Activated naive CD4-positive, alpha-beta T cell treated with anti-CD3 and anti-CD28 coated beads, Interleukin-2, amount 50 U/mL, for 24 hours (primary cell): ENCODE measurements around the gene KRT3.

ENCODE experiments used
- H3K27ac Mint-ChIP-seq: one replicate; pipeline ENCODE4 v1.8.0; 2021; ENCODE audit warnings: mild to moderate bottlenecking, mixed read lengths
- H3K27me3 Mint-ChIP-seq: one replicate; pipeline ENCODE4 v1.8.0; 2021; ENCODE audit warnings: mixed read lengths
- H3K36me3 Mint-ChIP-seq: one replicate; pipeline ENCODE4 v1.8.0; 2021; ENCODE audit warnings: mixed read lengths
- H3K4me1 Mint-ChIP-seq: one replicate; pipeline ENCODE4 v1.8.0; 2021; ENCODE audit warnings: mixed read lengths
- H3K4me3 Mint-ChIP-seq: one replicate; pipeline ENCODE4 v1.8.0; 2021; ENCODE audit warnings: mild to moderate bottlenecking, mixed read lengths
- H3K9me3 Mint-ChIP-seq: one replicate; pipeline ENCODE4 v1.8.0; 2021; ENCODE audit warnings: mixed read lengths

The KRT3 gene

DNA sequence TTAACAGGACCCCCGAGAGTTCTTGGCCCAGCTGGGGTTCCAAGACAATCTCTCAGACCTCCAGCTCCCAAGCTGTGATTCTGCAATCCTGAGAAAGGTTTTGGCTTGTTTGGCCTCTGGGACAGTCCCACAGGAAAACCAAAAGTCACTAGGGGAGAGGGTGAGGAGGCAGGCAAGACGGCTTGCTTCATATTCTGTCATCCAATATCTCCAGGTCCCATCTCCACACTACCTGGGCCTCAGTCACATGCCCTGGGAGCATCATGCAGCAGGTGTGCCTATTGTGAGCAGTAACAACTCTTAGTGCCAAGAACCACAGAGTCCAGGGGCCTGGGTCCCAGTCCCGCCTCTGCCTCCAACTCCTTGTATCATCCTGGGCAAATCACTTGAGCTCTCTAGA is 36.5 kb upstream of the KRT3 start:
- H3K27me3 Mint-ChIP-seq, result no peaks in the 10 kb centered on the region
- no peaks in the 10 kb centered on the region for H3K36me3 Mint-ChIP-seq

DNA sequence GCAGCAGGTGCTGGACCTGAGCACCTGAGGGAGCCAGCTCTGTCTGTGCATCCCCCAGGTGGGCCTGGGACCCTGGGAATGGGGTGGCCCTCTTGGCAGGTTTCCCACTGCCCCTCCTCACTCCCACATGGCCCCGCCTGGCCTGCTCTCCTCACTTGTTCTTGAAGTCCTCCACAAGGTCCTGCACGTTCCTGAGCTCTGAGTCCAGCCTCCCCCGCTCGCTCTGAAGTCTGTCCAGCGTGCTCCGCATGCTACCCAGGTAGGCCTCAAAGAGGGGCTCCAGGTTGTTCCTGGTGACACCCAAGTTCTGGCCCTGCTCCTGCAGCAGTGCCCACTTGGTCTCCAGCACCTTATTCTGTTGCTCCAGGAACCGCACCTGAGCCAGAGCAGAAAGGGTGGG is 35.3 kb upstream of the KRT3 start:
- no peak overlapping the region for H3K27ac Mint-ChIP-seq
- no peaks in the 10 kb centered on the region for H3K9me3 Mint-ChIP-seq
- H3K36me3 Mint-ChIP-seq, result no peaks in the 10 kb centered on the region
- no peaks in the 10 kb centered on the region for H3K27me3 Mint-ChIP-seq
- no peak overlapping the region for H3K4me3 Mint-ChIP-seq
- peaks cover 27% of the 10 kb centered on the region for H3K4me1 Mint-ChIP-seq

More for the DNA sequence above, 36.5 kb upstream of the KRT3 start:
- Mint-ChIP-seq H3K9me3 (no peaks in the 10 kb centered on the region), H3K27ac (no peak overlapping the region), H3K4me1 (peaks cover 39% of the 10 kb centered on the region), H3K4me3 (no peak overlapping the region)

DNA sequence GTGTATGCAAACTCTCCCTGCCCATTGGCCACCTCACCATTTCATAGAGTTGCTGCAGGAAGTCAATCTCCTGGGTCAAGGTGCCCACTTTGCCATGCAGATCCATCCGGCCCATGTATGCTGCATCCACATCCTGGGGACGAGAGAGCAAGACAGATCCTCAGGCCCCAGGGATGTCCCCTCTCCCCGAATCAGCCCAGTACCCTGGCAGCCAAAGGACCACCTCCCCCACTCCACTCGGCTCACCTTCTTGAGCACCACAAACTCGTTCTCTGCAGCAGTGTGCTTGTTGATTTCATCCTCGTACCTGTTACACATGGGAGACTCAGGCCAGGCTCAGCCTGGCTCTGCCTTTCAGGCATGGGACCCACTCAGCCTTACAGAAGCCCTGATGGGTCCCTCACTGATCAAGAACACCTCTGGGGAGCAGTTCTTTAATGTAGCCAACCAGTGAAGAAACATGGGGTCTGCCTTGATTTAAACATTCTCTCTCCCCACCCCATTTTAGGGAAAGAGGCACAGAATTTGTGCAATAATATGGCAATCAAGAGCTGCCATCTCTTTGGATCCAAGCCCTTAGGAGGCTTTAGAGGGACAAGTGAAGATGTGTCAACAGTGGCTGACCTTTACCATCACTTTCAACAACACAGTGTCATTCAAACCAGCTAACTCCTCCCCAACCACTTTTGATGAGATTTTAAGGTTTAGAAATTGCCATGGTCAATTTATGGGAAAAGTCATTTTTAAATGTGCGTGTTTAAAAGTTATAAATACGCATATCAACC is 34.3 kb upstream of the KRT3 start:
- H3K27me3 Mint-ChIP-seq, result no peaks in the 10 kb centered on the region
- H3K4me3 Mint-ChIP-seq, result no peak overlapping the region
- H3K9me3 Mint-ChIP-seq, result no peaks in the 10 kb centered on the region
- no peak overlapping the region for H3K27ac Mint-ChIP-seq
- H3K4me1 Mint-ChIP-seq, result peaks cover 16% of the 10 kb centered on the region
- no peaks in the 10 kb centered on the region for H3K36me3 Mint-ChIP-seq

DNA sequence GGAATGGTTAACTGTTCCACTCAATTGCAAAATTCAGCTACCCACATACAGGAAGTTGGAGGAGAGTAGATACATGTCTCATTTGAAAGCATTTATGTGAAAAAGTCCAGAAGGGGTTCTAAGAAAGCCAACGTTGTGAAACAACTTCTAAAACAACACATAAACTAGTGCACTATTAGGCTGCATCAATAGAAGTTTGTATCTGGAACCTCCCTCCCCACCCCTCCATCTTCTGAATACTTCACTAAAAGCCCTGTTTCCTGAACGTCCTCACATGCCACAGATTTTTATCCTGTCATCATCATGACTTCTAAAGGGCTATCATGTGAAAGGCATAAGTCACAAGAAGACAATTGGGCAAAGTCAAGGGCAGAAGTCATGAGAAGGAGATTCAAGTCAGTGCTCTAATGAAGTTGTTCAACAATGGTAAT is 32.7 kb upstream of the KRT3 start:
- Mint-ChIP-seq H3K9me3 (no peaks in the 10 kb centered on the region), H3K27me3 (no peaks in the 10 kb centered on the region), H3K36me3 (no peaks in the 10 kb centered on the region), H3K4me1 (peaks cover 15% of the 10 kb centered on the region), H3K27ac (no peak overlapping the region), H3K4me3 (no peak overlapping the region)

DNA sequence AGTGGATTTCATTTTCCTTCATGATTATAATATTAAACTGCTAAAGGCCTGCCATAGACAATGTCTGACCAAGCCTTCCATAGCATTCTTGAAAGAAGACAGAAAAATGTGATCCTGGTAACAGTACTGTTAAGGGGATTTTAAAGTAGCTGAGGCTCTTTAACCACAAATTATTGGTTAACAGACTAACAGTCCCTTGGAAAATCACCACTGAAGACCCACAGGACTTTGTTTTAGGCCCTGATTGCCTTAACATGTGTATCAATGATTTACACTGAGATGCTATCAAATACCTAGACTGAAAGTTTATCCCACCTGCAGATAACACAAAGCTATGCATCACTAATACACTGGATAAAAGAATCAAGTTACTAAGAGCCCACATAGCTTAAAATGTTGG is 32.2 kb upstream of the KRT3 start:
- Mint-ChIP-seq H3K36me3 (no peaks in the 10 kb centered on the region), H3K9me3 (no peaks in the 10 kb centered on the region), H3K27ac (no peak overlapping the region), H3K27me3 (no peaks in the 10 kb centered on the region), H3K4me1 (peaks cover 15% of the 10 kb centered on the region), H3K4me3 (no peak overlapping the region)

DNA sequence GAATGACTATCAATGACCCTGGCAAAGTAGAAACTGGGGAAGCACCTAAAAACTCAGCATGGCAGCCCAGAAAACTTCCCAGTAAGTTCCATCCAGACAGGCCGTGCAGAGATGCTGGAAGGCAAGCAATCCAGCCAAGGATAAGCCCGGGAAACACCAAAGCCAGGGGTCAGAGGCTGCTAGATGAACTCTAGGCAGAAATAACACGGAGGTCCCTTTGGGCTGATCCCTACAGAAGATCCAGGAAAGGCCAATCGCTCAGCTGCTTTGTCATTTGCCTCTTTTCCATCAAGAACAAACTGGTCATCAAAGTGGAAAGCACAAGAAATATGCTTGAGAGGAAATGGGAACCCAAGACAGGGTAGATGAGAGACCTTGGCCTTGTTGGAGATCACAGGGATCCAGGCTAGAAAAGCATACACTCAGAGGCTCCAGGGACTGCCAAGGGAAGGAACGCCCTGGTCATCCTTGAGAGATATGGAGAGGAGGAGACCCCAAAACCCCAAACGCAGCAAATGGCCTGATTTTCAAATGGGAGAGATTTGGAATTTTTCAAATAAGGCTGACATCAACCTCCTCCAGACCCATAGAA is 31.7 kb upstream of the KRT3 start:
- H3K4me1 Mint-ChIP-seq, result peaks cover 15% of the 10 kb centered on the region
- H3K9me3 Mint-ChIP-seq, result no peaks in the 10 kb centered on the region
- H3K36me3 Mint-ChIP-seq, result no peaks in the 10 kb centered on the region
- no peaks in the 10 kb centered on the region for H3K27me3 Mint-ChIP-seq
- no peak overlapping the region for H3K27ac Mint-ChIP-seq
- no peak overlapping the region for H3K4me3 Mint-ChIP-seq

DNA sequence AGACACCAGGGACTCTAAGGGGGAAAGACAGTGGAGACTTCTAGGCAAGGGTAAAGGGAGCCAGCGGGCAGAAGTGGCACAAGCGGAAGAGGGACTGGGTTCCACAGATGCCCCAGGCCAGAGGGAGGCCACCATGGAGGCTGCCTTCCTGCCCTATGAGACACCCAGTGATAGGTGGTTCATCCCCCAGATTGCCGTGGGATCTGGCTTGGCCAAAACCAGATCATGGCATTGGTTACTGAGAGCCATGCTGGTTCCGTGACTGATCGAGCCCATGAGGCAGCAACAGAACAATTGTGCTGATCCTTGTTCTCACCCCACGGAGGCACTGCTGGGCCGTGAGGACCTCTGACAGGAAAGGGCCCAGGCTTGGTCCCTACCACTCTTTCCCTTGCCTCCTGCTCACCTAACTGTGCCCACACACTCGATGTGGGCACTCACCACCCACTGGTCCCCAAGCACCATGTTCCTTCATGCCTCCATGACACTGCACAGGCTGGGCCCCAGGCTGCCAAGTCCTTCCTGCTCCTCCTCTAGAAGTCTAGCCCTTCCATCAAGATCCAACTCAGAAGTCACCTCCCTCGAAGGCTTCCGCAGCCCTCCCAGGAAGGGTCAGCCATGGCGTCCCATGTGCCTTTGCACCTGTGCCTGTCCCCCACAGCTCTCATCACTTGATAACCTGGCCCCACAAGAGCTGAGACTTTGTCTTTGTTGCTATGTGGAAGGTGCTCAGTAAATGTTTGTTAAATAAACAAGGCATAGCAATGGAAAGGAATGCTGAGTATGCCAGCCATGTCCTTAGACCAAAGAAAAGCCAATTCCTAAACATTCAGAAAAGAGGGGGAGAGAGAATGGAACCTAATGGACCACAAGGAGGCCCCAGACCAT is 30.9 kb upstream of the KRT3 start:
- no peaks in the 10 kb centered on the region for H3K9me3 Mint-ChIP-seq
- no peak overlapping the region for H3K4me3 Mint-ChIP-seq
- H3K27me3 Mint-ChIP-seq, result no peaks in the 10 kb centered on the region
- no peaks in the 10 kb centered on the region for H3K36me3 Mint-ChIP-seq
- H3K4me1 Mint-ChIP-seq, result peaks cover 15% of the 10 kb centered on the region
- no peak overlapping the region for H3K27ac Mint-ChIP-seq

DNA sequence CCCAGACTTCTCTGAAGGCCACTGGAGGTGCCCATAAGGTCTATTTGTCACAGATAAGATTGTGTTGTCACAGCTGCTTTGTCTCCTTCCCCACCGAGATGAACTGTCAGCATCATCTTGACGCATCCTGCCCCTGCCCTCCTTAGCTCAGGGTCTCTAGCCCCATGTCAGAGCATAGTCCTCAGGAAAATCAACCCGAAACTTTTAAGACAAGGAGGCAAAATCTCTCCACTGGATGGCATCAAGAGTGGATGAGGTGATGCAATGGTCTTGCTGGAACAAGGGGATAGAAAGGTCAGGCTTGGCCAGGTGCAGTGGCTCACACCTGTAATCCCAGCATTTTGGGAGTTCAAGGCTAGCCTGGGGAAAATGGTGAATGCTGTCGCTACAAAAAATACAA is 30.0 kb upstream of the KRT3 start:
- H3K27ac Mint-ChIP-seq, result no peak overlapping the region

DNA sequence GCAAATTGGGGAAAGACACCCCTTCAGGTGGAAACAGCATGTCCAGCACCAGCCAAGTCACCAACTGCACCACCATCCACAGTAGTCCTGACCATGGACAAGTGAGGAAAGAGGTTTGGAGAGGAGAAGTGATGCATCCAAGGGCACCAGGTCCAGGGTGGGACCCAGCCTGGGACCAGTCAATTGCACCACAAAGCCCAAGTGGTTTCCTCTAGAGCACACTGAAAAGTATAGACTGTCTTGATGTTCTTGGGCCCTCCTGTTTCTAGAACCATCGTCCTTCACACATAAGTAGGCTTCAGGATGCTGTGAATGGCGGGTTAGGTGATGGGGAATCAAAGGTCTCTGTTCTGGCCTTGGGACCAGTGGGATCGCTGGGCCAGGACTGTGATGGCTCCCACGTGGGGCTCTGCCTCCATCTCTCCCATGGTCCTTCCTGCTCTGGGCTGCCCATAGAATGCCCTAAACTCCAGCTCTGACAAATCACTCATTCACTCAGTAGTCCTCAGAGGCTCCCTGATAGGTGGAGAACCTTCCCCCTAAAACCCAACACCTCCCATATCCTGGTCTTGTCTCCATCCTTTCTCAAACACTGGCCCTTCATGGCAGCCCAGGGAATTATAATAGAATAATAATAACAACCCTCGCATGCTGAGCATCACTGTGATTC is 29.0 kb upstream of the KRT3 start:
- Mint-ChIP-seq H3K36me3 (no peaks in the 10 kb centered on the region), H3K27ac (no peak overlapping the region)

More for the DNA sequence above, 30.0 kb upstream of the KRT3 start:
- H3K4me1 Mint-ChIP-seq, result peaks cover 15% of the 10 kb centered on the region
- no peak overlapping the region for H3K4me3 Mint-ChIP-seq
- H3K27me3 Mint-ChIP-seq, result no peaks in the 10 kb centered on the region
- H3K36me3 Mint-ChIP-seq, result no peaks in the 10 kb centered on the region
- no peaks in the 10 kb centered on the region for H3K9me3 Mint-ChIP-seq

DNA sequence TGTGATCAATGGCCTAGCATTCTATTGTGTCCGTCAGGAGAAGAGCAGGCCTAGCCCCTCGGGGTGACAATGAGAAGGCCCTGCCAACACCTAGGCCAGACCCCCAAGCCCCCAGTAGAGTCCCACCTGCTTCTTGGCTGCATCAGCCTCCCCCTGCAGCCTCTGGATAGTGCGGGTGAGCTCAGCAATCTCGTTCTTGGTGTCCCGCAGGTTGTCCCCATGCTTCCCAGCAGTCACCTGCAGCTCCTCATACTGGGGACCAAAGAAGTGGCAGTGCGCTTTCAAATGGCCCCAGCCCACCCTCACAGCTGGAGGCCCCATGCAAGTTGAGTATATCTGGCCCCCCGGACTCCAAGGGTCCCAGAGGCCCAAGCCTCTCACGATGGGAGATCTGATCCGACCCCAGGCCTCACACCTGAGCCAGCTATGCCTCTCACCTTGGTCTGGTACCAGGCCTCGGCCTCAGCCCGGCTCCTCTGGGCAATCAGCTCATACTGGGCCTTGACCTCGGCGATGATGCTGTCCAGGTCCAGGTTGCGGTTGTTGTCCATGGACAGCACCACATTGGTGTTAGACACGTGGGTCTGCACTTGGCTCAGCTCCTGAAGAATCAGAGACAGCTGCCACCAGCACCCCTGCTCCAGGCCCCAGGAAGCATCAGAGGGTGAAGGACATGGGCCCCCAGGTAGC is 28.0 kb upstream of the KRT3 start:
- H3K27ac Mint-ChIP-seq, result no peak overlapping the region
- H3K4me1 Mint-ChIP-seq, result peaks cover 8% of the 10 kb centered on the region
- H3K36me3 Mint-ChIP-seq, result no peaks in the 10 kb centered on the region
- H3K9me3 Mint-ChIP-seq, result no peaks in the 10 kb centered on the region
- no peak overlapping the region for H3K4me3 Mint-ChIP-seq
- H3K27me3 Mint-ChIP-seq, result no peaks in the 10 kb centered on the region

More for the DNA sequence above, 29.0 kb upstream of the KRT3 start:
- peaks cover 12% of the 10 kb centered on the region for H3K4me1 Mint-ChIP-seq
- no peaks in the 10 kb centered on the region for H3K9me3 Mint-ChIP-seq
- no peaks in the 10 kb centered on the region for H3K27me3 Mint-ChIP-seq
- H3K4me3 Mint-ChIP-seq, result no peak overlapping the region

DNA sequence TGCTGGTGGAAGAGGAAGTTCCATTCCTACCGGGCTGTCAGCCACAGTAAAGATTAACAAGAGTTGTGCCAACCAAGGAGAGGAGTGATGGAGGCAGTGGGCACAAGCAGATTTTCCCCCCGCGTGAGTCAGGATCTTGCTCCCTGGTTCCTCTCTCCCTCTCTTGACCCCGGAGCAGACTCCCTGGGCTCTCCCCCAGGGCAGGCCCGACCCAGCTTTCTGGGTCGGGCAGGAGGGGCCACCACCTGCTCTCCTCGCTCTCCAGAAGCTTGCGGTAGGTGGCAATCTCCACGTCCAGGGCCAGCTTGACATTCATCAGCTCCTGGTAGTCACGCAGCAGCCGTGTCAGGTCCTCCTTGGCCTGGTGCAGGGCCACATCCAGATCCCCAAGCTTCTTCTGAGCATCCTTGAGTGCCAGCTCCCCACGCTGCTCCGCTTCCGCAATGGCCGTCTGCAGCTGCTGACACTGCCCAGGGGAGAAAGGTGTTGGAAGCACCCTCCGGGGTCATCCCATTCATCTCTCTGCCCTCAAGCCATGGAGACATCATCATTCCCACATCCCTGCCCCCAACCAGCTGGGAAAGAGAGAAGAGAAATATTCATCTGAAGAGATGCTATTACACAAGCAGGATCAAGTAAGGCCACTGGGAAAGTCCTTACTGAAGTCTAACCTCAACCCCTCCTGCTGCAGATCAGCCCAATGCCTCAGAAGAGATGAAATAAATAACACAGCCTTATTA is 27.0 kb upstream of the KRT3 start:
- no peak overlapping the region for H3K4me3 Mint-ChIP-seq
- peaks cover 8% of the 10 kb centered on the region for H3K4me1 Mint-ChIP-seq
- no peaks in the 10 kb centered on the region for H3K9me3 Mint-ChIP-seq
- H3K27me3 Mint-ChIP-seq, result no peaks in the 10 kb centered on the region
- H3K27ac Mint-ChIP-seq, result no peak overlapping the region
- no peaks in the 10 kb centered on the region for H3K36me3 Mint-ChIP-seq

DNA sequence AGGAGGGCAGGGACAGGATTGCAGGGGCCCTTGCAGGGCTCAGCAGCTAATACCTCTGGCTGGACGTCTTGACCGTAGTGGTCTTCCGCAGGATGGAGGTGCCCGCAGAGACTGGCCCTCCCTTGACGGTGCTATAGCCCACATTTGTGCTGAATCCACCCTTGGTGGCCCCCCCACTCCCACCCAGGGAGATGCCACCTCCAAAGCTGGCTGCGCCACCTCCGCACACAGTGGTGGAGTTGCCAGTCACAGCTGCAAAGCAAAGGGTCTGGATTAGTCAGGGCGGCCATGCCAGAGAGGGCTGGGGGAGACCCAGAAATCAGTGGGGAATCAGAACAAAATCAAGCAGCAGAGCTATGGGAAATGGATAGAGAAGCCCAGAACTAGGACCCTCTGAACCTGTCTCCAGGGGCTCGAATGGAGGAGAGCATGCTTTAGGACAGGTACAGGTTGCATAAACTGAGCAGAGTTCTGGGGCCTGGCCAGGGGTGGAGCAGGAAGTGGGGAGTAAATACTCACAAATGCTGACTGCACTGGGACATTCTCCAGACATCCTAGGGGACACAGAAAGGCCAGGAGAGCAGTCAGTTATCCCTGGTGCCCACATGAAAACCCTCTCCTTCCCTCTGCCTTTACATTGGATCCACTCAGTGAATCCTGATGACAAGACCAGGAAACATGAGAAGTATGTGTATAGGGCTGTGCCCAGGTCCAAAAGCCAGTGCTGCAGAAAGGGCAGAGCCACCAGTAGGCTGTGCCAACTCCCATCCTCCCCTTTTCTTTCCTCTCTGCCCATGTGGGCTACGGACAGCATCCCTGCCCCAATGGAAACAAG is 26.1 kb upstream of the KRT3 start:
- no peak overlapping the region for H3K27ac Mint-ChIP-seq

DNA sequence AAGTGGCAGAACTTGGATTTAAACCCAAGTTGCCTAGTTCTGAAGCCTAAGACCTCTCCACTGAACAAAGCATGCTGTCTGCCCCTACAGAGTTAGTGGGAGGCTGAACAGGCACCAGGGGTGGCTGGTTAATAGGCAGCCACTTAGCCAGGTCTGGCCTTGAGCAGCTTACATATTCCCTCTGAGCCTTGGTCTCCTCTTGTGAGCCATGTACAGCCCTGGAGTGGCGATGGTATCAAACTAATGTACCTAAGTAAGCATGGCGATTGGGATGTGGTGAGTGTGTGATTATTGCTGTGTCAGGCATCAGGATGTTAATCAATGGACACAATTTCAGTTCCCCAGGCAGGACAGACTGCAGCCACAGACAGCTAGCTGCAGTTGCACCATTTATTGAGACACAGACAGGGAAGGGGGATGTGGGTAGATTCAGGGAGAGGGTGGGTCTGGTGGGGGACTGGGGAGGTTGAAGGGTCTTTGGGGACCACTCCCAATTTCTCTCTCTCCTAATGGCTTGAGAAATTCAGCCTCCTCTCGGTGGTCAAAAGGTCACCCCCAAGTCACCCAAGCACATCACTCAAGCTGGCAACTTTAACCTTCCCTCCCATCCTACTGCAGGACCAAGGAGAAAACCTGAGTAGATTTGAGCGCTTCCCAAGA is 25.3 kb upstream of the KRT3 start:
- H3K36me3 Mint-ChIP-seq, result no peaks in the 10 kb centered on the region
- H3K27me3 Mint-ChIP-seq, result no peaks in the 10 kb centered on the region
- H3K27ac Mint-ChIP-seq, result no peak overlapping the region
- H3K4me1 Mint-ChIP-seq, result peaks cover 16% of the 10 kb centered on the region
- no peak overlapping the region for H3K4me3 Mint-ChIP-seq
- H3K9me3 Mint-ChIP-seq, result no peaks in the 10 kb centered on the region

More for the DNA sequence above, 26.1 kb upstream of the KRT3 start:
- no peaks in the 10 kb centered on the region for H3K27me3 Mint-ChIP-seq
- peaks cover 16% of the 10 kb centered on the region for H3K4me1 Mint-ChIP-seq
- no peak overlapping the region for H3K4me3 Mint-ChIP-seq
- H3K9me3 Mint-ChIP-seq, result no peaks in the 10 kb centered on the region
- no peaks in the 10 kb centered on the region for H3K36me3 Mint-ChIP-seq
